ENCODE results near the gene MCM6. TPM values are rescaled to one million over a fixed set of nuclear protein-coding genes. Genes with fewer than 3 reads are reported as not detected.

The MCM6 gene
- polyA plus RNA-seq, 1 of the 3 experiments (the other 2 are of a cell fraction) = 18.4 TPM

DNA sequence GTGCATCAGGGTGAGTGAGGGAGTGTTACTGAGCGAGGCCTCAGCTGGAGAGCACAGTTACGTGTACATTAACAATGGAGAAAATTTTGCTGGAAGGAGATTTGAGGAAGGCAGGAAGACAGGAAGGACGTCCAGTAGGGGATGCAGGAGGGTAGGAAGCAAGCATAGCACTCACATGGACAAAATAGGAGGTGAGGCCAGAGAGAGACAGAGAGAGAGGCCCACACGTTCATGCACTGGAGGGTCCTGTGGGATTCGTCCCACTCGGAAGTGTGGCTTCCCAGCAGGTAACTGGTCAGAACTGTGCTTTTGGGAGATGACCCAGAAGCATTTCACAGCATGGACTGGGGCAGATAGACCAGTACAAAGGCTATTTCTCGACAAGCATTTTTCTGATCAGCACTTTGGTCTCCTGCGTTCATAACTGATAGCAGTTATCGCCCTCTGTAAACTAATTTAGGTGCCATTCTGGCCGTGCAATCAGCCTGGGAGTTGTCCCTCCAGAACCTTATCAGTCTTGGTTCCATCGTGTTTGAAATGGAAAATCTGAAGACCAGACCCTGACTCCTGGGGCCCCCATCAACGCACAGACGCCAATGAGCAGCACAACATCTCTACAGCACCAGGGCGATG is 44.9 kb downstream of the MCM6 start:
- H3K79me2 ChIP-seq (ENCODE audit: insufficient read depth) = no peaks in the 10 kb centered on the region
- WGBS (ENCODE audit: low lambda C conversion rate) = 70% methylated on average over 14 of the region's 14 CpGs
- H3K4me2 ChIP-seq = no peak overlapping the region
- no peaks in the 10 kb centered on the region for H3K27me3 ChIP-seq (ENCODE audit: insufficient read depth)
- H2AFZ ChIP-seq (ENCODE audit: low read depth) = no peak overlapping the region
- POLR2A ChIA-PET = no interaction called here
- DNase-seq = no peak
- no peaks in the 10 kb centered on the region for H3K9me3 ChIP-seq
- H3K4me1 ChIP-seq (ENCODE audit: control insufficient read depth in 1 of 2, insufficient read depth in 2 of 2, low read depth in 1 of 2, low read length in 1 of 2) = no peaks in the 10 kb centered on the region; a peak in 1 of 4 replicates
- no peaks in the 10 kb centered on the region for H3K36me3 ChIP-seq (replicated peaks in 1 of 2; ENCODE audit: control insufficient read depth in 1 of 2, insufficient read depth in 2 of 2, low read length in 1 of 2)
- H4K20me1 ChIP-seq (ENCODE audit: insufficient read depth) = no peaks in the 10 kb centered on the region
- TF ChIP-seq RAD21 (IDR thresholded peaks at IDR 0.05; ENCODE audit: low read length) (no peak), GABPA (IDR thresholded peaks at IDR 0.05; ENCODE audit: low read depth) (no peak), RCOR1 (IDR thresholded peaks at IDR 0.05; ENCODE audit: low read length) (no peak), YY1 (IDR thresholded peaks at IDR 0.05; ENCODE audit: low read depth) (no peak), SIN3A (IDR thresholded peaks at IDR 0.05; ENCODE audit: borderline replicate concordance, low read depth, low read length) (no peak), TCF12 (IDR thresholded peaks at IDR 0.05) (no peak), JUND (IDR thresholded peaks at IDR 0.05) (no peak), EZH2phosphoT487 (IDR thresholded peaks at IDR 0.05; ENCODE audit: borderline replicate concordance, low read depth) (no peak), RXRA (IDR thresholded peaks at IDR 0.05; ENCODE audit: borderline replicate concordance, low read depth) (no peak), EP300 (IDR thresholded peaks at IDR 0.05; ENCODE audit: borderline replicate concordance in 1 of 2, low read depth in 1 of 2, low read length in 1 of 2) (no peak), MEF2A (IDR thresholded peaks at IDR 0.05; ENCODE audit: borderline replicate concordance, low read depth) (no peak), FOXM1 (IDR thresholded peaks at IDR 0.05; ENCODE audit: low read depth) (no peak)
- TF ChIP-seq, protein P1, sequence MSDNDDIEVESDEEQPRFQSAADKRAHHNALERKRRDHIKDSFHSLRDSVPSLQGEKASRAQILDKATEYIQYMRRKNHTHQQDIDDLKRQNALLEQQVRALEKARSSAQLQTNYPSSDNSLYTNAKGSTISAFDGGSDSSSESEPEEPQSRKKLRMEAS (IDR thresholded peaks at IDR 0.05; ENCODE audit: low read depth) = no peak
- TF ChIP-seq, protein P2, sequence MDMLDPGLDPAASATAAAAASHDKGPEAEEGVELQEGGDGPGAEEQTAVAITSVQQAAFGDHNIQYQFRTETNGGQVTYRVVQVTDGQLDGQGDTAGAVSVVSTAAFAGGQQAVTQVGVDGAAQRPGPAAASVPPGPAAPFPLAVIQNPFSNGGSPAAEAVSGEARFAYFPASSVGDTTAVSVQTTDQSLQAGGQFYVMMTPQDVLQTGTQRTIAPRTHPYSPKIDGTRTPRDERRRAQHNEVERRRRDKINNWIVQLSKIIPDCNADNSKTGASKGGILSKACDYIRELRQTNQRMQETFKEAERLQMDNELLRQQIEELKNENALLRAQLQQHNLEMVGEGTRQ (IDR thresholded peaks at IDR 0.05; ENCODE audit: borderline replicate concordance, low read depth, low read length) = no peak
- TF ChIP-seq, protein P3, sequence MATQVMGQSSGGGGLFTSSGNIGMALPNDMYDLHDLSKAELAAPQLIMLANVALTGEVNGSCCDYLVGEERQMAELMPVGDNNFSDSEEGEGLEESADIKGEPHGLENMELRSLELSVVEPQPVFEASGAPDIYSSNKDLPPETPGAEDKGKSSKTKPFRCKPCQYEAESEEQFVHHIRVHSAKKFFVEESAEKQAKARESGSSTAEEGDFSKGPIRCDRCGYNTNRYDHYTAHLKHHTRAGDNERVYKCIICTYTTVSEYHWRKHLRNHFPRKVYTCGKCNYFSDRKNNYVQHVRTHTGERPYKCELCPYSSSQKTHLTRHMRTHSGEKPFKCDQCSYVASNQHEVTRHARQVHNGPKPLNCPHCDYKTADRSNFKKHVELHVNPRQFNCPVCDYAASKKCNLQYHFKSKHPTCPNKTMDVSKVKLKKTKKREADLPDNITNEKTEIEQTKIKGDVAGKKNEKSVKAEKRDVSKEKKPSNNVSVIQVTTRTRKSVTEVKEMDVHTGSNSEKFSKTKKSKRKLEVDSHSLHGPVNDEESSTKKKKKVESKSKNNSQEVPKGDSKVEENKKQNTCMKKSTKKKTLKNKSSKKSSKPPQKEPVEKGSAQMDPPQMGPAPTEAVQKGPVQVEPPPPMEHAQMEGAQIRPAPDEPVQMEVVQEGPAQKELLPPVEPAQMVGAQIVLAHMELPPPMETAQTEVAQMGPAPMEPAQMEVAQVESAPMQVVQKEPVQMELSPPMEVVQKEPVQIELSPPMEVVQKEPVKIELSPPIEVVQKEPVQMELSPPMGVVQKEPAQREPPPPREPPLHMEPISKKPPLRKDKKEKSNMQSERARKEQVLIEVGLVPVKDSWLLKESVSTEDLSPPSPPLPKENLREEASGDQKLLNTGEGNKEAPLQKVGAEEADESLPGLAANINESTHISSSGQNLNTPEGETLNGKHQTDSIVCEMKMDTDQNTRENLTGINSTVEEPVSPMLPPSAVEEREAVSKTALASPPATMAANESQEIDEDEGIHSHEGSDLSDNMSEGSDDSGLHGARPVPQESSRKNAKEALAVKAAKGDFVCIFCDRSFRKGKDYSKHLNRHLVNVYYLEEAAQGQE (IDR thresholded peaks at IDR 0.05; ENCODE audit: low read depth, low read length) = no peak
- TF ChIP-seq, protein P4, sequence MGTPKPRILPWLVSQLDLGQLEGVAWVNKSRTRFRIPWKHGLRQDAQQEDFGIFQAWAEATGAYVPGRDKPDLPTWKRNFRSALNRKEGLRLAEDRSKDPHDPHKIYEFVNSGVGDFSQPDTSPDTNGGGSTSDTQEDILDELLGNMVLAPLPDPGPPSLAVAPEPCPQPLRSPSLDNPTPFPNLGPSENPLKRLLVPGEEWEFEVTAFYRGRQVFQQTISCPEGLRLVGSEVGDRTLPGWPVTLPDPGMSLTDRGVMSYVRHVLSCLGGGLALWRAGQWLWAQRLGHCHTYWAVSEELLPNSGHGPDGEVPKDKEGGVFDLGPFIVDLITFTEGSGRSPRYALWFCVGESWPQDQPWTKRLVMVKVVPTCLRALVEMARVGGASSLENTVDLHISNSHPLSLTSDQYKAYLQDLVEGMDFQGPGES (IDR thresholded peaks at IDR 0.05; ENCODE audit: low read depth, low read length) = no peak
- H3K9me2 ChIP-seq = no peaks in the 10 kb centered on the region
- no peak overlapping the region for H3K4me3 ChIP-seq (ENCODE audit: low read depth in 2 of 2, low read length in 1 of 2)
- H3K9ac ChIP-seq = no peak overlapping the region
- no peaks in the 10 kb centered on the region for H3F3A ChIP-seq (replicated peaks; ENCODE audit: insufficient read depth)
- no peak overlapping the region for H3K27ac ChIP-seq (ENCODE audit: low read depth in 2 of 2, low read length in 1 of 2)
- CTCF ChIA-PET = no interaction called here
